GM21423 (cell line): ENCODE measurements around the gene SNAP25.

ENCODE experiments used
- ATAC-seq: cut with Tn5 transposase; IDR thresholded peaks from one replicate; pipeline ENCODE4 v1.9.1; 2021; ENCODE audit warnings: mild to moderate bottlenecking, moderate library complexity; ENCODE audit not compliant: unreplicated experiment

The SNAP25 gene

DNA sequence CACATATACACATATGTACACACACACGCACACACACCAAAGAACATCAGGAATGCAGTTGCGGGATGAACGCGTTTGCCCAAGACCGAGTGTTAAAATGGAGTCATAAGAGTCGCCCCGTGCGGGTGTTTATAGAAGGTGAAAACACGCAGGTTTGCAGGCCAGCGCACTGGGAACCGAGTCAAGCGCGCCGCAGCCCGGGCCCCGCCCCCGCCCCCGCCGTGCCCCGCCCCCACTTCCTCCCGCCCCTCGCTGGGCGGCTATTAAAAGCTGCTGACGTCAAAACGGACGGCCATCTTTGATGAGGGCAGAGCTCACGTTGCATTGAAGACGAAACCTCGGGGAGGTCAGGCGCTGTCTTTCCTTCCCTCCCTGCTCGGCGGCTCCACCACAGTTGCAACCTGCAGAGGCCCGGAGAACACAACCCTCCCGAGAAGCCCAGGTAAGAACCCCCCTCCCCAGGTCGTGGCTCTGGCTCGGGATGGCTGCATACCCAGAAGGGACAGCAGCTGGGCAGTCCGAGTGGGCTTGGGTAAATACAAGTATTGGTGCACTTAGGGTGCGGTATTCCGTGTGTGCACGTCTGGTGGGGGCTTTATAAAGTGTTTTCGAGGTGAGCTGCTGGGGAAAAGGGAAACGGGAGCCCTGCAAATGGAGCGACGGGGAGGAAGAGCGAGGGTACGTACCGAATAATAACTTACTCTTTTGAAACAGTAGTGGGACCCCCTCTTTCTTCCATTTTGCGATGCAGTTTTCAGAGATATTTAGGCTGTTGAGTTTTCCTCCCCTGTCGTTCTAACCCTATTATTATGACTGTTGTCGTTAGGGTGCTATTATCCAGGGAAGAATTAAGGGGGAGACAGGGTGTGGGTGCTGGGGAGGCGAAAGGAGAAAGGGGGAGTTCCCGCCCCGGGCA, at the start of gene SNAP25:
Gene SNAP25 (plus strand): TSS at position 295 of the 916 bp plus-strand sequence. CDS start 56,662 bp downstream, outside the sequence.
- no peak for ATAC-seq

DNA sequence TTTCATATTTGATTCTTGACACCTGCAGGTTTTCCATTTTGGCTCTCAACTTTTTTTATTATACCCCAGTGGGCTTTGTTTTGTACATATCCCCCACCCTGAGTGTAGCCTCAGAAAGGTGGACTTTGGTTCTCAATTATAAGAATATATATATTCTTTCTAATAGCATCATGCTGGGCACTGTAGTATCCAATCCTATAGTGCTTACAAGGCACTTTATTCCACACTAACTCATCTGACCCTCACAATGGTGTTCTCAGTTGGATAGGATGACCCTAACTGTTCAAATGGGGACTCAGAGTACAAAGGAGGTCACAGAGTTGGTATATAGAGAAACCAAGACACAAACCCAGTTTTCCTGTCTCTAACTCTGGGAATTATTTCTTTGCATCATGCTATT, 48.9 kb upstream of the SNAP25 start:
- ATAC-seq = no peak

DNA sequence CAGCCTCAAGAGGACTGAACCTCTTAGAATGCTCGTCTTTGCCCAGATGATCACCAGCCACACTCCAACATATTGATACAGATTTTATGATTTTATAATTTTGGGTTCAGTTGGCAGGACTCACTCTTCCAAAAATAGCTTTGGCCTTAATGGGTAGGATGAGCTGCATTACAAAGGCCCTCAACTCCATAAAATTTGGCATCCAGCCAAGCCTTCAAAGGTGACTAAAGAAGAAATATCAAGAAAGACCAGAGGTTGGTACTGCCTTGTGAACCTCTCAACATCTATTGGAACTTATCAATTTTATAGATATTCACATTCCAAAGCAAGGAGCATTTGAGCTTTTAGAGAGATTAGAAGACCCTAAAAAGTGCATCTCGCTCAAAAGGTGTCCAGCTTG, 48.4 kb upstream of the SNAP25 start:
- ATAC-seq = no peak

DNA sequence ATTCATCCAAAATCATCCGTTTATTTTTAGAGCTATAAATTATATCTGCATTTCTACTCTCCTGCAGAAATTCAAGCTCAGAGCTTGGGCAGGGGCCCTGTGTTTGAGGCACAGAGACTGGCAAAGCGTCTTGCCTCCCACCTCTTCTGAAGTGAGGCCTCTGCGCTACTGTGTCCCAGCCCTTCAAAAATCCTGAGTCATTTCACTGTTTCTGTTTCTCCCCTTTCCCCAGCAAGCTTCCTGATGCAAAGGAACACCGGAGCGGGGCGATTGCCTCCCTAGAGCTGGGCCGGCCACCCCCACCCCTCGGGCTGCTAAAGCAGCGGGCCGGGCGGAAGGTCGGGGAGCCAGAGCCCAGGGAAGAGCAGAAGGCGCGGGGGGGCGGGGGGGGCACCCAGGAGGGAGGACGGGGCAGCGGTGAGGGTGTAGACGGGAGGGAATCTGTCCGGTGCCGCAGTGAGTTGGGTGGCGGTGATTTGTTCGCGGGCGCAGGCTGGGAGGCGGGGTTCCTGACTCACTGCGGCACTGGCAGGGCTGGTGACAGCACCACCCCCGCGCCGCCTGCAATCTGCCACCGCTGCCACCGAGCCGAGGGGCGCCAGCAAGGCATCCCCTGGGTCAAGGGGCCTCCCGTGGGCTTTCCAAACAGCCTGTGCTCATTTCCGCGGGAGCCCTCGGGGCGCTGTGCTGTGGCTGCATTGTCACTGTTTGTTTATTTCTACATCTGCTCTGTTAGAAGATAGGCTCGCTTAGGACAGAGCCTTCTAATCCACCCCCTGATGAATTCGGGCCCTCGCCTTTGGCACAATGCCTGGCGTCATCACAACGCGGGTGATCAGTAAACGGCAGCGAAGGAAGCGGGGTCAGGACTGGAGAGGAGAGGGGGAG, 46.5 kb upstream of the SNAP25 start:
- ATAC-seq = no peak

DNA sequence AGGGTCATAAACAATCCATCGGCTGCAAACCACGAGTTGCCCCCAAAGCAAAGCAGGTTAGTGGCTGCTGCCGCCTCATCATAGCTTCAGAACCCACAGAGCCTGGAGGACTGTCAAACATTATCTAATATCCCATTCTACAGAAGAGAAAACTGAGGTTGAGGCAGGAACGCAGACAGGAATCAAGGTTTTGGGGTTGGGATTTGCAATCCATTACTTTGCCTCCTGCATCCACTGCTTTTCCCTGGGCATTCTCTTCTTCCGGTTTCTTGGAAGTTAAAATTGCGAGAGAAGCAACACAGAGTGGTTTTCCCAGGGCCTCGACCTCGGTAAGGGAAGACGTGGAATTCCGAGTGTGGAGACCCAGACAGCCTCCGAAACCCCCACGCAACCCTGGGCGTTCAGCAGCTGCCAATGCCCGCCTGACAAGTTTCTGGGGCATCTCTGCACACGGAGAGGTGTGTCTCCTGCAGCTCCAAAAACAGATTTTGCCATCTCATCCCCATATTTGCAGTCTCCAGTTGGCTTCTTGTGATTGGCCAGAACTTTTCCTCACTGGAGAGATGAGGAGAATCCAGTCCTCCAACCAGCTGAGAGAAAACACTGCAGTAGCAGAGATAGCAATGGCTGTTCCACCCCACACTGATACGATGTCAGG, 45.5 kb upstream of the SNAP25 start:
- no peak for ATAC-seq

DNA sequence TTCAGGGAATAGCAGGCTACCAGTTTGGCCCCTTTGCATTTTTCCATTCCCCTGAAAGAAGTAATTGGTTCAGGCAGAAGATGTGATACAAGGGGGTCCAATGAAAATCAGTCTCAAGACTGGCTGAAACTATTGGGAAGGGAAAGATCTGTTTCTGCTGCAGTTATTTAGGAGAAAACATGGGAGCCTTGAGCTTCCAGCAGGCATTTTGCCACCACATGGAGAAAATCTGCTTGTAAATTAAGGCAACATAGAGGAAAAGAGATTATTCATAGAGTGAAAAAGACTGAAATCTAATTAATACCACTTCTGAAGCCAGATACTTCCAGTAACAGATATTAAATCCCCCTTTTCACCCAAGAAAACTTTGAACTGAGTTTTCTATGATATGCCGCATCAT, 44.2 kb upstream of the SNAP25 start:
- no peak for ATAC-seq

DNA sequence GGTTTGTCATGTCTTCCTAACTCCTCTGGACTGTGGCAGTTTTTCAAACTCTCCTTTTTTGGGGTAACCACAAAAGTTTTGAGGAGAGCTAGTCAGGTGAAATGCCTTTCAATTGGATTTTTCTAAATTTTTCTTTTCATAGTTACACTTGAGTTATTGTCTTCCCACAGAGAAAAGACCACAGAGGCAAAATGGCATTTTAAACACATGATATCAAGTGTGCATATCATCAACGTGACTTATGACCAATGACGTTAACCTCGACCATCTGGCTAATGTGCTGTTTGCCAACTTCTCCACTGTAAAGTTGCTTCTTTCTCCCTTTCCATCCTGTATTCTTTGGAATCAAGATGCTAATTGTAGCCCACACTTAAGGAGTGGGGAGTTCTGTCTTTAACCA, 41.3 kb upstream of the SNAP25 start:
- no peak for ATAC-seq

DNA sequence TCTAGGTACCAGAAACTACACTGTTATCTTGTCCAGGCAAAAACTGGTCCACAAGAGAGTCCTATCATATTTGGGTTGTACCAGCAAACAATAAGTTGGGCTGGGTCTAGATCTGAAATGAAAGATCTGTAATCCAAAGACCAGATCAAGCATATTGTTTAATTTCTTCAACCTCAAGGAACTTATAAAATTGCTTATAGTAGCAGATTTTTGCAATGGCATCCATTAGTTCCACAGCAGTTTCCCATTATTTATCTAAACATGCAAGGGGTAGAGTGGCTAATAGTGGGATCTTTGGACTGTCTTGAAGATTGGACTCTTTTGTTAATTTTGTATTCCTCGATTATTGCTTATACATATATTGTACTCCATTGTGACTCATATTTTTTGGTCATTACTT, 40.5 kb upstream of the SNAP25 start:
- ATAC-seq = no peak

DNA sequence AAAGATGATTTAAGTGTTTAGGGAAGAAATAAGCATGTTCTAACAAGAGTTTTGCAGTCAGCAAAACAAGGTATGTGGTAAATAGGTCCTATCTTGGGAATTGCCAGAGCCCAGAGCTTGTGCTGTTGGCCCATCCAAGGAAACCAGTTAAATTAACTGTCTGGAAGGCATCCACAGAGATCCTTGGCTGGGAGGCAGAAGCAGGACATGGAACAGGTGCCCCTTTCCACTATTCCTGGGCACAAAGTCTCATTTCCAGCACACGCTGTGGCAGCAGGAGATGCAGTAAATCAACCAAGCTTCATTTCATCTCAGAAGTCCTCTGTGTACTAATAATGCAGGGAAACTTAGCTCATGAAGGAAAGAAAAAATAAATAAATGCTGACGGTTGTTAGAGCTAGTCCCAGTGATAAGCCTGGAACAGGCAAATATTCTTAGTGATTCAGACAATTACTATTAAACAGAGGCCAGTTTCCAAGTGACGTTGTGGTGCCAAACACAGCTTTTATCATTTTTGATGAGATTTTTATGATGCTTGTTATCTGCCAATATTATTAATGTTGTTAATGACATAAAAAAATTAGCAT, 39.8 kb upstream of the SNAP25 start:
- ATAC-seq = no peak

DNA sequence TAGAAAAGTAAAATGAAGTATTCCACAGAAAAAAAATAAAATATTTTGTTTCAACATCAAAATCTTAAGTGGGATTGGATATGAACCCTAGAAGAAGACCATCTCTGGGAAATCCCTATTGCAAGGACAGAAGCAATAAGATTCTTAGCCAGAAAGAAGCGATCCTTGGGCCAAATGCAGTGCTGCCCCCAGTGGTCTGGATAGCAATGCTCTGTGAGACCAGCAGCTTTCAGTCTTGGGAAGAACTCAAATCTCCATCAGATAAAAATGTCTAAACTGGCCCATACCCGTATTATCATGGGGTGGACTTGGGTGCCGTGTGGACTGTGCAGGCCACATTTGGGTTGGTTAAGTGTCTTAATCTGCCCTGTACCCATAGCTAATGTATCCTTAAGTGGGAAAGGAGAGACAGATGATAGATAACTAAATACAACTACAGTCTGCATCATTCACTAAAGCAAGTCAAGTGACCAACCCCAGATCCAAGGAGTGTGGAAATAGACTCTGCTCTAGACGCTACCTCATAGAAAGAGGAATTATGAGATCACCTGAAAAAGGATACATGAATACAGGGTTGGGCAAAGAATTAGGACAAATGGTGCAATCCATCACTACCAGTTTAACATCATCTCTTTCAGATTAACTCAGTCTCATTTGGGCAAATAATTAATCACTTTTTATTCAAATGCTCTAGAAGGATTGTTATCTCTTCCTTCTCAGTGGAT, 38.9 kb upstream of the SNAP25 start:
- no peak for ATAC-seq

DNA sequence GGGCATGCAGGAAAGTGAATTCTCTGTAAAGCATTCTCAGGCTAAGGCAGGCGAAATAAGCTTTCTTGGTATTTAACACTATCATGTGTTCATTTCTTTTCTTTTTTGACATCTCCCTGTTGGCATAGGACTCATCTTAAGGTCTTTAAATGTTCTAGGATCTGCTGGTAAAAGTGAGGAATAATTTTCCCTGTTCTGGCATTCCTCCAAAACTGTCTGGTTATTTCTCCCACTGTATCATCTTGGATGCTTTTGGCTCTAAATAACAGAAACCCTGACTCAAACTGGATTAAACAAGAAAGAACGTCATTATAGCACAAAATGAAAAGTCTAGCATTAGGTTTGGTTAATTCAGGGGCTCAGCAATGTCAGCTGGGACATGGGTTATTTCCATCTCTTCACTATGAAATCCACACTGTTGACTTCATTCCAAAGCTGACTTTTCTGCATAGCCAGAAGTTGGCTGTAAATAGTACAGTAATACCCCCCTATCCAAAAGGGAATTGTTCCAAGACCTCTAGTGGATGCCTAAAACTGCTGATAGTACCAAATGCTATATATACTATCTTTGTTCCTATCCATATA, 37.9 kb upstream of the SNAP25 start:
- no peak for ATAC-seq

DNA sequence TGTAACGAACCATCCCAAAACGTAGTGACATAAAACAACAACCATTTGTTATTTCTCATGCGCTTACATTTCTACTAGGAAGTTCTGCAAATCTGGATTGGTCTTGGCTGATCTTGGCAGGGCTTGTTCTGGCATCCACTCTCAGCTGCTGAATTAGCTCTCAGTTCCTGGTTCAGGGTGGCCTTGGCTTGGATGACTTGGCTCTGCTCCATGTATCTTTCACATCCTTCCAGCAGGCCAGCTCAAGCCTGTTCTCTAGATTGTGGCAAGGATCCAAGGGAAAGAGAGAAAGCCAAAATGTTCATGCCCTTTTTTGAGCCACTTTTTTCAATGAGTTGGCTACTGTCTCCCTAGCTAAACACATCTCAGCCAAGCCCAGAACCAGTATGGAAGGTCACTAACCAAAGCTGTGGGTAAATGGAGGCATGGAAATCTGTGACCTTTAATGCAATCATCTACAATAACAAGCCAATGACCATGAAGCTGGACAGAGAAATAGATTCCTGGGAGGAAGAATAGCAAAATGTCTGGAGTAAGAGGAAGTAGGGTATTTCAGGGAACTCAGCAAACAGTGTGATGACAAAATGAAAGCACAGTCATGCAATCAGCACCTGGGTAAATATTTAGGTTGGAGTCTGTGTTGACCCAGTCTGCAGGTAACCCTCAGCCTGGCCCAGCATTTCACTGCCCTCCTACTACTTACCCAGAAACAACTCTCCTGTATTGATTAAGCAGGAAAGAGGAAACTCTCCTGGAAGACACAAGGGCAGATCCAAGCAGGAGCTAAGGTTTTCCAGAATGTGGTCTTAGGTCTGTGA, 32.7 kb upstream of the SNAP25 start:
- no peak for ATAC-seq

DNA sequence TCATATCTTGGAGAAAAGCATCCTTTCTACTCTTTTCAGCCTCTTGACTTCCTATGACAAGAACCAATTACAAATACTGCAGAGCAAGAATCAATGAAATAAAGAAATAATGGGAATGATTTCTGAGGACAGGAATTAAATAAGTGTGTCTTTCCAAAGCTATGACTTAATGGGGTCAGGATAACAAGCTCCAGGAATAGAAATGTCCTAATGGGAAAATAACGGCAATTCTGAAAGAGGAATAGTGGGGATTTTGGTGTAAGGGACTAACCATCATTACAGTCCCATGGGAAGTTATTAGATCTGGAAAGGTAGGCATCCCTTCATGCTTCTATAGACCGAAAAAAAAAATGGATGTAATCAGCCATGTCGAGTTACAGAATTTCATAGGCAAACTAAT, 28.2 kb upstream of the SNAP25 start:
- ATAC-seq = no peak

DNA sequence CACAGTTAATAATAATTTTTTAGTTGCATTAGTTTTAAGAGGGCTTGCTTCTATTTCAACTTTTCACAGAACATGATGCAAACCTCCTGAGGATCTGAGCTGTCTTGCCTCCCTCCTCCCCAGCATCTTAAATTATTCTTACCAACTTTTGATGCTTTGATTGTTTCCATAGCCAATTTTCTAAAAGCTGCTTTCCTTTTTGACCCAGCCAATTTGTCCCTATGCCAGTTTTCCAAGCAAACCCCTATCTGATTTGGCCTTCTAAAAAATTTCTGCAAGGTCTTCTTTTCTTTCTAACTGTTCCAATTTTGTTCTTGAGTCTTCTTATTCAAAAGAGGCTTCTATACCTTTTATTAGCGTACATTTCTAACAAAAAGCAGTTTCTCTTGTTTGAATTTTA, 26.5 kb upstream of the SNAP25 start:
- no peak for ATAC-seq

DNA sequence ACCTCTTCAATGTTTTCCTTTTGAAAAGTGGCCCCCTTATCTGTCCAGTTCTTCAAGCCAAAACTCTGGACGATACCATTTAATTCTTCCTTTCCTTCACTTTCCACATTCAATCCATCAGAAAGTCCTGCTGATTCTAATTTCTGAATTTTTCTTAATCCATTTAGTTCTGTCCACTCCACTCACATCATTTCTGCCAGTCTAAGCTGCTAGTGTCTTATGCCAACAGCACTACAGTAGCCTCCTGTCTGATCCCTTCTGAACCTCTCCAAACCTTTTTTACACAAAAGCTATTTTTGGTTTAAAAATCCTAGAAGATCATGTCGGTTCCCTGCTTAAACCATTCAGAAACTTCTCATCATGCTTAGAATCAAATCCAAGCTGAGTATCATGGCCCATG, 24.5 kb upstream of the SNAP25 start:
- no peak for ATAC-seq

DNA sequence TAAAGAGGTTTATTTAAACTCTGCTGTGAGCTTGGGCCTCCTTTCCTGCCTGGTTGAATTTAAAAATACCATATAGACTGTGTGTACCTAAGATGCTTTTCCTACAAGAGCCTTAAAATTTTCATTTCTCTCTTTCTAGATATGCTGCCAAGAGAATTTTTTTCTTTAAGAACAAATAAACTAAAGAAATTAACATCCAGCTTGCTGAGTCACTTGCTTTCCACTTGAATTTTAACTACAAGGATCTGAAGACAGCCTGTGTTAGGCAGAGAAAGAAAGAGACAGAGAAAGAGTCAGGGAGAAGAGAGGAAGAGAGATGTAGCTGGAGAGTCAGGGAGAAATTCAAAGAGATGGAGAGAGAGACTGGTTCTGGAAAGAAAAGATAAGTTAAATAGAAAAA, 18.3 kb upstream of the SNAP25 start:
- ATAC-seq = no peak

DNA sequence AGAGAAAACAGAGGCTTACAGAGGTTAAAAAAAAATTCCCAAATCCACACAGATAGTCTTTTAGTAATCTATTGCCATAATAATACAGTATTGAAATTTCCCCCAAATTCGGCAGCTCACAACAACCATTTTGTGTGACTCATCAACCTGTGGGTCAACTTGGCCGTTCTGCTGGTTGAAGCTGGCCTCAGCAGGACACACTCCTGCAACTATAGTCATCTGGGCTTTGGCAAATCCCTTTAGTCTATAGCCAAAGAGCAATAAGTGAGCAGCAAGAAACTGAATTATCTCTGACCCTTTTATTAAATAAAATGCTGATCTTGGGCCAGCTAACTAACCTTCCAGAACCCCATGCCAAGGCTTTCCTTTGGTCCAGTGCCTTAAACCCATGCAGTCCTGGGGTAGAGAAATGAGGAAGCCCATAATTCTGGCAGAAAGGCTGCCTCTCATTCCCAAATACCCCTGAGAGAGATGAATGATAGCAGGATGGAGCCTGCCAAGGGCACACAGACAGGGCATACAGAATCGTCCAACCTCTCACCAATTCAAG, 17.2 kb upstream of the SNAP25 start:
- no peak for ATAC-seq

DNA sequence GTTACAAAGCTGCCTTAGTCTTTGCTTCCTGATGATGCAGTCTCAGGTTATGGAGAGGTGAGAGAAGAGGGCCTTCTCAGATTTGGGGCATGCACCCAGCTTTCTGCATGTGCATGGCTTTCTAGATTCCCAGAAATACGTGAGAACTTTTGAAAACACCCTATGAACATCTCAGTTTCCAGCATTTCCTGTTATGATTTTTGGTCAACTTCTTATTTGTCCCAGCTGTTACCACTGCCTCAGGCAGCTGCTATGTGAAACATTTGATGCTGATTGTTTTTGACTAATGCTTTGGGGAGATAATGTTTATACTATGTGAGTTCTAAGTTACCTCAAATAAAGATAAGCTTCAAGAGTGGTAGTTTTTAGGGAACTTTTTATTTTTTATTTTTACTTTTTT, 9.5 kb upstream of the SNAP25 start:
- no peak for ATAC-seq

DNA sequence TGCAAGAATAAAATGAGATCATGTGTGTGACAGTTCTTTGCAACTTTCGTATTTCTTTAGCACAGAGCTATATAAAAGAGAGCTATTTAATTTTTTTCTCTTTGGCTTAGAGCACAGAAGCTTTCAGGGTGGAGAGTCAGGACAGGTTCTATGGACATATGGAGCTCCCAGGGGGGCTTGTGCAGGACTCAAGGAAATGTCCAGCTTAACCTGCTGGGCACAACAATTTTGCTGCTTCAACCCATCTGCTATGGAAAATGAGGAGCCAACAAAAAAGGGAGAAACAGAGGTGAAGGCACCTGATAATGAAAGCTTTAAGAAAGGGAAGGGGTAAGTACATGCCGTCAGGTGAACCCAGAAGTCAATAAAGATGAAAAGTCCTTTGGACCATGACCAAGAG, 5.1 kb upstream of the SNAP25 start:
- ATAC-seq = no peak
